Measurements from ENCODE around the gene DHX38. TPM values are rescaled to one million over a fixed set of nuclear protein-coding genes. Genes with fewer than 3 reads are reported as not detected.

DHX38 gene
- total RNA-seq, 1 experiment from 2014 or later: 71.0 TPM

DNA sequence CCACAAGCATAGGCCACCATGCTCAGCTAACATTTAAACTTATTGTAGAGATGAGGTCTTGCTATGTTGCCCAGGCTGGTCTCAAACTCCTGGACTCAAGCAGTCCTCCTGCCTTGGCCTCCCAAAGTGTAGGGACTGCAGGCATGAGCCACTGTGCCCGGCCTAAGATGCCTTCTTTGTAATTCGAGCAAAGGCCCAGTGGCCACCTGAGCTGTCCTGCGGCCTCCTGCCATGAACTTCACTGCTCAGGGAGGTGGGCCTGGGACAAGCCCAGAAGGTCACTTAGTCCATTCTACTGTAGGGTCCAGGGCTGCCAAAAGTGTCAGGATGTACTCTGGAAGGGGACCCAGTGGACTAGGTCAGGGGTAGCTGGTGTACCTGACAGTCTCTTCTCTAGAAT lies 30.5 kb downstream of the DHX38 start:
- Histone ChIP-seq H3K79me2 (ENCODE audit: insufficient read depth, low read length) (no peaks in the 10 kb centered on the region), H3K4me3 (replicated peaks in 1 of 2; ENCODE audit: low read depth in 1 of 2, low read length in 2 of 2) (no peak overlapping the region), H3K27ac (ENCODE audit: low read depth, low read length) (no peak overlapping the region), H3K36me3 (ENCODE audit: control insufficient read depth in 1 of 2, insufficient read depth in 2 of 2, low read length in 2 of 2) (no peaks in the 10 kb centered on the region), H3K27me3 (ENCODE audit: insufficient read depth, low read length) (no peaks in the 10 kb centered on the region), H3K9me3 (ENCODE audit: control insufficient read depth in 1 of 2, insufficient read depth in 1 of 2, low read depth in 1 of 2, low read length in 2 of 2) (no peaks in the 10 kb centered on the region), H3K9ac (ENCODE audit: low read length) (no peak overlapping the region), H3K4me2 (ENCODE audit: low read length) (no peak overlapping the region), H3K9me2 (ENCODE audit: insufficient read depth) (no peaks in the 10 kb centered on the region), H3K4me1 (ENCODE audit: control insufficient read depth in 1 of 2, insufficient read depth in 2 of 2, low read length in 2 of 2) (no peaks in the 10 kb centered on the region), H2AFZ (ENCODE audit: low read depth, low read length, poor library complexity, severe bottlenecking) (no peak overlapping the region), H4K20me1 (ENCODE audit: insufficient read depth) (no peaks in the 10 kb centered on the region)
- ATAC-seq (no peak), DNase-seq (ENCODE audit: low read depth, low spot score) (no peak)
- TF ChIP-seq CEBPB (IDR thresholded peaks at IDR 0.05; ENCODE audit: low read depth) (no peak), SIN3A (IDR thresholded peaks at IDR 0.05; ENCODE audit: low read depth) (no peak)
- RAD21 ChIA-PET (ENCODE audit: low non-redundant PET in 1 of 2, low total read pairs in 2 of 2, uncharacterized antibody in 2 of 2, unreplicated experiment in 2 of 2): interaction anchor here in 1 of 2 experiments (0.5 kb wide), 1 partner anchor 99 kb away, joined by 4 read pairs; no protein-coding TSS in a partner anchor
- intact Hi-C loops (cut with micrococcal nuclease): no loop called here
- CTCF ChIA-PET: interaction anchor here (1.5 to 2.2 kb wide), 3 partner anchors 276 to 1754 kb away, joined by 3 to 15 read pairs (median 13); no protein-coding TSS in a partner anchor
- POLR2A ChIA-PET: no interaction called here
- BruUV-seq (replicated peaks): no TSS peak

- Histone ChIP-seq H3K9ac (ENCODE audit: low read length) (no peak overlapping the region), H2AFZ (ENCODE audit: low read depth, low read length, poor library complexity, severe bottlenecking) (no peak overlapping the region), H3K4me3 (replicated peaks in 1 of 2; ENCODE audit: low read depth in 1 of 2, low read length in 2 of 2) (no peak overlapping the region), H3K4me2 (ENCODE audit: low read length) (no peak overlapping the region), H3K9me2 (ENCODE audit: insufficient read depth) (no peaks in the 10 kb centered on the region), H3K36me3 (ENCODE audit: control insufficient read depth in 1 of 2, insufficient read depth in 2 of 2, low read length in 2 of 2) (no peaks in the 10 kb centered on the region), H3K4me1 (ENCODE audit: control insufficient read depth in 1 of 2, insufficient read depth in 2 of 2, low read length in 2 of 2) (no peaks in the 10 kb centered on the region), H3K27ac (ENCODE audit: low read depth, low read length) (no peak overlapping the region), H3K79me2 (ENCODE audit: insufficient read depth, low read length) (no peaks in the 10 kb centered on the region), H3K9me3 (ENCODE audit: control insufficient read depth in 1 of 2, insufficient read depth in 1 of 2, low read depth in 1 of 2, low read length in 2 of 2) (no peaks in the 10 kb centered on the region), H3K27me3 (ENCODE audit: insufficient read depth, low read length) (no peaks in the 10 kb centered on the region), H4K20me1 (ENCODE audit: insufficient read depth) (no peaks in the 10 kb centered on the region)
- intact Hi-C loops (cut with micrococcal nuclease): loop anchor here (5.0 kb wide), 1 partner anchor 1752 kb away; no protein-coding TSS in a partner anchor
- POLR2A ChIA-PET: no interaction called here
- ATAC-seq: peak; percentile 97
- CTCF ChIA-PET: interaction anchor here (0.7 to 2.2 kb wide), 6 partner anchors 9 to 1754 kb away, joined by 3 to 15 read pairs (median 3); no protein-coding TSS in a partner anchor
- peak; percentile 83 for TF ChIP-seq RAD21 (IDR thresholded peaks at IDR 0.05; ENCODE audit: low read depth)
- no peak for TF ChIP-seq CBX3 (IDR thresholded peaks at IDR 0.05; ENCODE audit: low read depth)
- TF ChIP-seq CTCF (IDR thresholded peaks at IDR 0.05 in 2 of 3, conservative IDR thresholded peaks at IDR 0.05 in 1 of 3; ENCODE audit: borderline replicate concordance in 1 of 3, insufficient read depth in 1 of 3, low read depth in 2 of 3, low read length in 2 of 3): peak; percentile 54 to 80 (median 75); a peak in 5 of 6 replicates
- BruUV-seq (replicated peaks): no TSS peak
- peak; percentile 42 for DNase-seq (ENCODE audit: low read depth, low spot score)
- RAD21 ChIA-PET (ENCODE audit: low non-redundant PET in 1 of 2, low total read pairs in 2 of 2, uncharacterized antibody in 2 of 2, unreplicated experiment in 2 of 2): no interaction called here
These were observed 31.4 kb downstream of the DHX38 start for GRCh38 chr16:72124761-72125634.

Data from HCT116 (cell line).